GM21526 (cell line): Measurements from ENCODE around the gene PARVA.

Experiments used
- ATAC-seq: cut with Tn5 transposase; IDR thresholded peaks from one replicate; pipeline ENCODE4 v1.9.1; 2021; ENCODE audit warnings: moderate library complexity; ENCODE audit not compliant: unreplicated experiment, low FRiP score

PARVA gene

GRCh38 chr11:12403122-12403996 is 26.0 kb downstream of the PARVA start:
- no peak for ATAC-seq

- no peak for ATAC-seq
These were observed 26.6 kb downstream of the PARVA start for GRCh38 chr11:12403997-12404350.

- no peak for ATAC-seq
These were observed 27.1 kb downstream of the PARVA start for GRCh38 chr11:12404436-12404835.

GRCh38 chr11:12408156-12408770 is 30.9 kb downstream of the PARVA start:
- ATAC-seq = no peak

DNA sequence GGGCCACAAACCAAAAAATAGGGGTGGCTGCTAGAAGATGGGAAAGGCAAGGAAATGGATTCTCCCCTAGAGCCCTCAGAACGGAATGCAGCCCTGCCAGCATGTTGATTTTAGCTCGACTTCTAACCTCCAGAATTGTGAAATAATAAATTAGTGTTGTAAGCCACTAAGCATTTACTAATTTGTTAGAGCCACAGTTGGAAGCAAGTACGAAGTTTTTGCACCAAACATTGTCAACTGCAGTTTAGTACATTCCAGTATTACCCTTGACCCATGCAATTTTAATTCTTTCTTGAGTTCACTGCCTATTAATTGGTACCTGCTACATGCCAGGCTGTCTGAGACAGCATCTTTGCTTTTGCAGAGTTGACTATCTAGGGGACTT is 32.2 kb downstream of the PARVA start:
- ATAC-seq = no peak

- no peak for ATAC-seq
These were observed 32.8 kb downstream of the PARVA start for GRCh38 chr11:12410006-12410728.

DNA sequence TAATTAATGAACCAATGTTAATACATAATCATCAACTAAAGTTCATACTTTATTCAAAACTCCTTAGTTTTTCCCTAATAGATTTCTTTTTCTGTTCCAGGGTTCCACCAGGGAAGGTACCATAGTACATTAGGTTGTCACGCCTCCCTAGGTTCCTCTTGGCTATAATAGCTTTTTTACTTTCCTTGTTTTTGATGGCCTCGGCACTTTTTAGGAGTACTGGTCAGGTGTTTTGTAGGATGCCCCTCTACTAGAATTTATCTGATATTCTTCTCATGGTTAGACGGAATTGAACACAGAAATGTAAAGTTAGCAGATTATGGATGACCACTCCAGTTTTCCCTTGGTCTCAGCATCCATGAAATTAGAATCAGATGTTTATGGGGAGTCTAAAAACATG is 34.0 kb downstream of the PARVA start:
- ATAC-seq = no peak

GRCh38 chr11:12411806-12412727 is 34.7 kb downstream of the PARVA start:
- no peak for ATAC-seq

DNA sequence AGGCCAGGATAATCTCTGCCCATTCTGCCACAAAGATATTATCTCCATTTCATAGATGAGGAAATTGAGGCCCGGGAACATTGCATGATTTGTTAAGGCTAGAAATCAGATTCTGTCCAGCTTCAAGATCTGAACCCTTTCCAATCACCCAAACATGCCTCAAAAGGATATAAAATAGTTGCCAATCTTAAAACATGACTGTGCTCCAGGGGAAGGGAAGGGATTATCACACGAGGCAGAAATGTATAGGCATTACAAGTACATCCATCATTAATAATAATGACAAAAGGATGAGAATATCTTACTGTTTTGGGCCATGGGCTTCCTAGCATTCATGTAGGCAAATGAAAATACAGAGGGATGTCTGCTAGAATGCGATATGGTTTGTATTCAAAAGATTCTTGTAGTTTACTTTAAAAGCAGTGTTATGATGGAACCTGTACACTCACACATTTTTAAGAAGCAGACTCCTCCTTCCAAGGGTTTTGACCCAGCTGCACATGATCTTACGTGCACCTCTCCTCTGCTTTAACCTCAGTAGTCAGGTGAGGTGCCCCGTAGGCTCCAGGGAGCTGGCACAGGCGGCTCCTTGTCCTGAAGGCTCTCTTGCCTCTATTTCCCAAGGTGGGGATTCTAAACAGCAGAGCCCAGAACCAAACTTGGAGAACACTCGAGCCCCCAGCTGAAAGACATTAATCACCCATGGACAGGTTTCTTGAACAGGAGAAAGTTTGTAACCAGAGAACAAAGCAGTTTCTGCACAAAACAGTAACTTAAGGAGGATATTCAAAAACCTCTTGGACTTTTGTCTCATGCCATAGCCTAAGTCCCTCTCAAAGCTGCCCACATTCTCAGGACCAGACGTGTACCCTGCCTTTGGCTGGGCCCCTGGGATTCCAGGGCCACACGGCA is 36.0 kb downstream of the PARVA start:
- ATAC-seq = no peak

DNA sequence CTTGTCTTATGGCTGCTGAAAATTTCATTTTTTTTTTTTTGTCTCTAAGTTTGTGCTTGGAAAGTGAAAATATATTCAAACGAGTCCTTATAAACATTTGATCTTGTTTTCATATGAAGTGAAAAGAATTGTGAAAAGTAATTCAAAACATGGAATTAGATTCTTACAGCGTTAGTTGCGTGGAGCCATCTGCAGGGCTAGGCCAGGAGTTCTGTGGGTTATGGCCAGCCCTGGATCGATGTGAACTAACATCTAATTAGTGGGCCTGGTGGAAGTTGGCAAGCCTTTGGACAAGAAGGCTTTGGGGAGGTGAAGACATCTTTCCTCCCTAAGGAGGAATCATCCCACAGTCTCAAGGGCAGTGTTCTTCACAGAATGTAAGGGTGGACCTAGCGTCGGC is 37.2 kb downstream of the PARVA start:
- ATAC-seq = no peak

DNA sequence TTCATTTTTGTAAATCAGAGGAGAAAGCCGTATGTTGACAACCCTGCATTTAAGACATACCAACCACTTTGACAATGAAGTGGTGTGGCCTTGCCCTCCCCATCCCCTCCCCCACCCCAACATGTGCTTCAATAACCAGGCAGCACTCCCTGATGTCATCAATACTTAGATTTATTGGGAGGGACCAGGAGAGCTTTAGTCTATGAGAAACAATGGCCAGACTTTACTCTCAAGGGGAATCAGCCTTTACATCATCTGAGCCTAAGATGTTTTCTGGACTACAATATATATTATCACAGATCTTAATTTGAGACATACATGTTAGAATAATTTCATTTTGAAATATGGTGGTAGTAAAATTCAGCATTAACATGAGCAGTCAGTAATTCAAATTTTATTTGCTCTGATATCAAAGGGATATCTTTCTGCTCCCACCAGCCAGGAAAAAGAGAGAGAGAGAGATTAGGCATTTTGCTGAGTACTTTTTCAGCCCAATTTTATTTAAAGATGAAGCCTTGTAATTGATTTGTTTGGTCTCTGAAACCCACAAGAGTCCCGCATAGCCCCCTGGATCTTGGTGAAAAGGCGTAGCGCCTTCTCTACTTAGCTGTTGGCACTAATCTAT is 38.1 kb downstream of the PARVA start:
- no peak for ATAC-seq

GRCh38 chr11:12416552-12416951 is 39.2 kb downstream of the PARVA start:
- ATAC-seq = no peak

DNA sequence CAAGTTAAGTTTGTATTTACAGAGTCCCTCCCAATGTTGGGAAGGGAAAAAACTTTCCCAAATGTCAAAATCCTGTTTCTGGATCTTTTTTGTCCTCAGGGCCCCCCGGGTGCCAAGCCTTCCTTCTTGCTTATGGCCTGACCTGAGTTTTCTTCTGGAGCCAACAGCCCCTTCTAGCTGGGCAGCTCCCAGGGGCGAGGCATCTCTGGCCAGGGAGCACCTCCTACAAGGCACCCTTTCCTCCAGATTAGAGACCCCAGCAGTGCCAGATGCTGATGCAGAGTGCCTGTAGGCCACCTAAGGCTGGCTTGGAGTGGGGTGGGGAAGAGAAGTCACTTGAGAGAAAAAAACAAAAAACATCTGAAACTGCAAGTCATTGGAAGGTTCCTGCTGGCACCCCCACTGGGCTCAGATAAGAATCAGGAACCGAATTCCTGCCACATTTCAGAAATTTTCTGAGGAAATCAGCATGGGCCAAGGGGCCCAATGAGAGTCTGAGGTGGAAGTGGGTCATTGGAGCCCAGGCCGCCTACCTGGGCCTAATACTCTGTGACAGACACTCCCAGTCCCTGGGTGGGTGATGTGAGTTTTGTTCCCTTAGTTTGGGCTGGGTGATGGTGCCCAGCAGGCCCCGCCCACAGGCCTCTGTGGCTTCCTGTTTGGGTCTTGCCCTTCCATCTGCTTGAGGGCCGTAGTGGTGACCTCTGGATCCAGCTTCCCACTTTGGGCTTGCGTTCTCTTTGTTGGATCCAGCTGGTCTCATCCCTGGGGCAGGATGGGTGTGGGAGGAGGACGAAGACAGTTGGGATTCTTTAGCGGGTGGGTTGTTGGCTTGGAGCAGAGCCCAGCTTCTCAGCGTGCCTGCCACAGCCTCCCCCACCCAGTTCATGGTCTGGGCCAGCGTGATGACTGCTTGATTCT is 40.6 kb downstream of the PARVA start:
- no peak for ATAC-seq

DNA sequence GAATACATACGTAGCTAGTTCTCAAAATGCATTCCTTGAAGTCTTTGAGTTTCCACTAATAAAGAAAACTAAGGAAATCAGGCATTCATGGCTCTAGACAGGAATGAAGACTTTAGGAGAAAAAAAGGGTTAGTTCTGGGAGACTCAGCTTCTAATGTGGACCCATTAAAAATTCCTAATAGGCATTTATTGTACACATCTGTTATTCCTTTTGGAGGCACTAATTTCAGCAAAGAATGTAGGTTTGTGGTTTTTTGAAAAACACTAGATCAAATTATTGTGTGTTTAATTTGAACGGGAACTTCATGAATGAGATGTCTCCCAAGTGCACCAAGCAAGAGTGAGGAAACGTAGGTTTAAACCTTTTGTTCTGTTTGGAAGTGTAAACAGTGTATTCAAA is 42.7 kb downstream of the PARVA start:
- no peak for ATAC-seq

DNA sequence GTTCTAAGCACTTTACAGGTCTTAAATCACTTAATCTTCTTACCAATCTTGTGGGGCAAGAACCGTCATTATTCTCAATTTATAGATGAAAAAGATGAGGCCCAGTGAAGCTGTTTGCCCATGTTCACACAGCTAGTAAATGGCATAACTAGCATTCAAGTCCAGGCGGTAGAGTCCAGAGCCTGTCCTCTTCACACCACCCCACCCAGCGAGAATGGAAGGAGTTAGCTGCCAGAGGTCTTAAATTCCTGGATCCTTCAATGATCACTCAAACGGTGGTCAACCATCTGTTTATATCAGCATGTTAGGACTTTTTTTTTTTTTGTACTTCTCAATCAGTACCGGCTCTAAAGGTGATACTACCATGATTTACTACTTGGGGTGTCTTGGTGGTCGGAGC is 43.3 kb downstream of the PARVA start:
- no peak for ATAC-seq

- no peak for ATAC-seq
These were observed 44.0 kb downstream of the PARVA start for GRCh38 chr11:12421386-12421785.

- ATAC-seq = no peak
These were observed 48.8 kb downstream of the PARVA start for GRCh38 chr11:12426176-12426575.

DNA sequence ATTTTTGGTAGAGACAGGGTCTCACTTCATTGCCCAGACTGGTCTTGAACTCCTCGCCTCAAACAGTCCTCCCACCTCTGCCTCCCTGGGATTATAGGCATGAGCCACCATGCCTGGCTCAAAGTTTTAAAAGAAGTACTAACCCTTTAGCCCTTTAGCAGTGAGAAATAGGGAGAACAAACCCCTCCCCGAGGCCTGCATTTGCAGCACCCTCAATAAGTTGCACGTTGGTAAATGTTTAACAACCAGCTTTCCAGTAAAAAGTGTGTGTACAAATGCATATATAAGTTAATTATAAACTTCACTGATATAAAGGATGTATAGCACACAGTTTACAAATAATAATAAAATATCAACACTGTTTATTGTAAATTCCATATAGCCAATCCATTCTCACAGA is 51.8 kb downstream of the PARVA start:
- ATAC-seq = no peak
